ENCODE results near the gene CRACR2A.

DNA sequence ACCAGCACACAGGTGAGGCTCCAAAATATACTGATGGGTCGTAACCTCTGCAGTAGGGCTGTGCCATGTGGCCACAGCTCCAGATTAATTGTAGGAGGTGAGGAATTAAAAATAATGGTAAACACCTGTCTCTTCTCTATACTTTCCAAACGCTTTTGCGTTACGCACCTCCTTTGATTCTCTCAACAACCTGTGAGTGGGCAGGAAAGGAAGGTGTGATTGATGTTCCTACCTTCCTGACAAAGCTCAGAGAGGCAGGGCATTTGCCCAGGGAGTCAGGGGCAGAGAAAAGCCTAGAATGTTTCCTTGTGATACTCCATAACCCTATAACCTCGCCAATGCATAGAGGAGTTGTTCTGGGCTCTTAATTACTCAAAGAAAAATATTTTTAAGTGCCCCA lies 137.0 kb downstream of the CRACR2A start:
- TF ChIP-seq, protein P1, sequence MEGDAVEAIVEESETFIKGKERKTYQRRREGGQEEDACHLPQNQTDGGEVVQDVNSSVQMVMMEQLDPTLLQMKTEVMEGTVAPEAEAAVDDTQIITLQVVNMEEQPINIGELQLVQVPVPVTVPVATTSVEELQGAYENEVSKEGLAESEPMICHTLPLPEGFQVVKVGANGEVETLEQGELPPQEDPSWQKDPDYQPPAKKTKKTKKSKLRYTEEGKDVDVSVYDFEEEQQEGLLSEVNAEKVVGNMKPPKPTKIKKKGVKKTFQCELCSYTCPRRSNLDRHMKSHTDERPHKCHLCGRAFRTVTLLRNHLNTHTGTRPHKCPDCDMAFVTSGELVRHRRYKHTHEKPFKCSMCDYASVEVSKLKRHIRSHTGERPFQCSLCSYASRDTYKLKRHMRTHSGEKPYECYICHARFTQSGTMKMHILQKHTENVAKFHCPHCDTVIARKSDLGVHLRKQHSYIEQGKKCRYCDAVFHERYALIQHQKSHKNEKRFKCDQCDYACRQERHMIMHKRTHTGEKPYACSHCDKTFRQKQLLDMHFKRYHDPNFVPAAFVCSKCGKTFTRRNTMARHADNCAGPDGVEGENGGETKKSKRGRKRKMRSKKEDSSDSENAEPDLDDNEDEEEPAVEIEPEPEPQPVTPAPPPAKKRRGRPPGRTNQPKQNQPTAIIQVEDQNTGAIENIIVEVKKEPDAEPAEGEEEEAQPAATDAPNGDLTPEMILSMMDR (IDR thresholded peaks at IDR 0.05; ENCODE audit: low read length) = no peak
- TF ChIP-seq EZH2phosphoT487 (IDR thresholded peaks at IDR 0.05; ENCODE audit: low read length) = no peak

All from MM.1S (cell line).